ENCODE data around the gene SH3RF1.

Gene SH3RF1

DNA sequence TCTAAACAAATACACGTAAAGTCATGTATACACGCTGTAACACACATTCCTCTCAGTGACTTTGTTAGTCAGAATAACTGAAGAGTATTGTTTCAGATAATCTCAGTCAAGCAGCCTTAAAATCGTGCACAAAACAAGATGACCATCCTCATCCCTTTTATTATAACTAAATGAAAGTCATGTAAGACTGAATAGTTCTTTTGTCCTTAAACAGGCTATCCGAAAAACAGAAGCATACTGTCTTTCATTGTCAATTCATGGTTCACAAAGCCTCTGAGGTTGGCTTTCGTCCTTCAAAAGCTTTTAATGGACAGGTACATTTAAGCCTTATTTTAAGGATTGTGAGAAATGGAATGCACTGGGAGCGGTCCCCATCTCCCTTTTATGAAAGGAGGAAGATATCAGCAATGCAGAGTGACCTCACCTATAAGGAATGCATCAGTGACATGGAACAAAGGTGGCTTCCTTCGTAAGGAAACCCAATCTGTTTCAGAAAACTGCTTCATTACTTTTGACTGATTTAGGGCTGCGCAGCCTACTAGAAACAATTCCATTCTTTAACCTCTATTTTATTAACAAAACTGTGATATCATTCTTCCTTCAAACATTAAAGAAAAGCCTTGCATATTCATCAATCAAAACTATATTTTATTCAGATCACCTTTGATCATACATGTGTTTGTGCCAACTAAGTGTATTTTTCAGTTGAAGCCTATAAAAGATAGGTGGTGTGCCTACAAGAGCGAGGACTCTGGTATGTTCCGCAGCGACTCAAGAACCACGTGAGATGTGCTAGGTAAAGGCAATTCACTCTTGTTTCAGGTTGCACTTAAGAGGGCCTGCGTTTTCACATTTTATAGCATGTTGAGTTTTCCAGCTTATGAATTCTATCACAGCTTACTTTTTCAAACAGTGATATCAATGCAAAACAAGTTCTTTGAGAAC lies 19.2 kb downstream of the SH3RF1 start:
- no peak for DNase-seq (ENCODE audit: low spot score)

DNA sequence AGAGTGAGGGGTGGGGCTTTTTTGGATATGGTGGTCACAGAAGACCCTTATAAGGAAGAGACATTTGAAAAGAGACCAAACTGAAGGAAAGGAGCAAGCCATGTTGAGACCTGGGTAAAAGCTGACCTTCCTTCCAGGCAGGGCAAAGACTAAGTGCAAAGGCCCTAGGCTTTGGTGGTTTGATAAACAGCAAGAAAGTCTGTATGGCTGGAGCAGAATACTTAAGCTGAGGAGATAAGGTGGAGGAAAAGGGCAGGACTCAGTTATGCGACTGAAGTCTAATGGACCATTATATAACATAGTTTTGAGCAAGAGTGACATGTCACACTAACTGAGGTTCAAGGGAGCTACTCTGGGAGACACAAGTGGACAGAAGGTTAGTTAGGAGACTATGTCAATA lies 20.0 kb downstream of the SH3RF1 start:
- no peak for DNase-seq (ENCODE audit: low spot score)

DNA sequence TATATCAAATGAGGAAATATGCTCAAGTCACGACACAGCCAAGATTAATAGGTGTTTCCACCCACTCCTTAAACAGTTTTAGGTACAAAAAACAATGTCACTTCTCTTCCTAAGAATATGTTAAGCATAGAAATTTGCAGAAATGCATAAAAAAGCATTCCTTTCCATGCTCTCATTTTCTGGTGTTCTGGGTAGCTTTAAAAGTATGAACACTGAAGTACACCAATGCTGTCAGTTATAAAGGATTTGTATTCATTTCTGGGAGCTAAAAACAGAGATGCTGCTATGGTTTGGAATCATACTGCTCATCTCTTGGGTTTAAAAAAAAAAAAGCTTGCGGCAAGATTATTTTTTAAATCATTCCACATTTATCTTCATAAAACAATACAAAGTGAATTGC lies 20.8 kb downstream of the SH3RF1 start:
- no peak for DNase-seq (ENCODE audit: low spot score)

DNA sequence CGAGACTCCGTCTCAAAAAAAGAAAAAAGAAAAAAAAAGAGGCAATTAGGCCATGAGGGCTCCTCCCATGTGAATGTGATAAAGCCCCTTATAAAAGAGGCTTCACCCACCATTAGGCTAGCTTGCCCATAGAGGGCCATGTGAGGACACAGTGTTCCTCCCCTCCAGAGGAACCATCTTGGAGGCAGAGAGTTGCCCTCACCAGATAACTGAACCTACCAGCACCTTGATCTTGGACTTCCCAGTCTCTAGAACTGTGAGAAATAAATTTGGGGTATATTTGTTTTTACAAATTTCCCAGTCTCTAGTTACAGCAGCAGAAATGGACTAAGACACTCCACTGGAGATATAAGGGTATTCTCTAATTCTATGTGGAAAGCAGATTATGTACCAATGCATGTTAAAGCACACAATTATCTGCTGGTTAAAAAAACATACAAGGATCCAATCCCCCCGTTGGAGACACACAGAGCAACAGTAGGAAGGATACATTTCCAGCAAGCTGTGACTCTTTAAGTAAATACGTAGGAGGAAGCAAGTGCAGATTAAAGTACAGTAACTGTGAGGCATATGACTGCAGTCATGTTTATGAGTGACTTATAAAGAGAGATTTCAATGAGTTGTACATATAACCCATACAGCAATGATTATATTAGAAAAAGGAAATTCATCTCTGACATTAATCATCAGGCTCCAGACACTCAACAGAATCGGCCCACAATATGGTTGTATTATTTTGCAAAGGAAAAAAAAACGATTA lies 21.4 kb downstream of the SH3RF1 start:
- no peak for DNase-seq (ENCODE audit: low spot score)

DNA sequence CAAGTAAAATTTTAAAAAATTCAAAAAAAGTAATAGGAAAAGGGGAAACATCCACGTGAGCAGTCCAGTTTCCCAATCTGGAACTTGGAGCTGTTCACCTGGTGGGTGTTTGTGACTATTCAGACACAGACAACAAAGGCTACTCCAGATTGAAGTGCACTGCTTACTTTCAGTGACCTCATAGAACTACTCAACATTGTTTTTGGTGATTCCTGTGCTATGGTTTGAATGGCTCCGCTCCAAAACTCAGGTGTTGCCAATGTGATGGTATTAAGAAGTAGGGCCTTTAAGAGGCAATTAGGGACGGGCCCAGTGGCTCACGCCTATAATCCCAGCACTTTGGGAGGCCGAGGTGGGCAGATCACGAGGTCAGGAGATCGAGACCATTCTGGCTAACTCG lies 22.1 kb downstream of the SH3RF1 start:
- DNase-seq (ENCODE audit: low spot score), result no peak

DNA sequence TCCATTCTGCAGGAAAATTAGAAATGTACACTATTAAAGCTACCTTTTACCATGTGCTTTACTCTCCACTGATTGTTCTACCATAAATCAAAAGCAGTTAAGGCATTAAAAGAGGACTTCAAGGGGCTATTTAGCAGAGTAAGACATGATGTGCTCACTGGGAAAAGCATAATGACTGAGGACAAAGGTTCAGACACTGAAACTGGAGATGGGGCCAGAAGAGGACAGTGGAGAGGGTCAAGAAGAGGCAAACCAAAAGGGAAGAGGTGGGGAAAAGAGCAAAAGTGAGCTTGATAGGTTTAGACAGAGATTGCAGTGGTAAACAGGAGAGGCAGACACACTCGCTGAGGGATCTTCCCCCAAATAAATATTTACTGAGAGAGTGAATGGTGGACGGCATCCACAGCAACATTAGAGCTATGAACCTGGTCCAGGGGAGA lies 23.8 kb downstream of the SH3RF1 start:
- DNase-seq (ENCODE audit: low spot score), result no peak

DNA sequence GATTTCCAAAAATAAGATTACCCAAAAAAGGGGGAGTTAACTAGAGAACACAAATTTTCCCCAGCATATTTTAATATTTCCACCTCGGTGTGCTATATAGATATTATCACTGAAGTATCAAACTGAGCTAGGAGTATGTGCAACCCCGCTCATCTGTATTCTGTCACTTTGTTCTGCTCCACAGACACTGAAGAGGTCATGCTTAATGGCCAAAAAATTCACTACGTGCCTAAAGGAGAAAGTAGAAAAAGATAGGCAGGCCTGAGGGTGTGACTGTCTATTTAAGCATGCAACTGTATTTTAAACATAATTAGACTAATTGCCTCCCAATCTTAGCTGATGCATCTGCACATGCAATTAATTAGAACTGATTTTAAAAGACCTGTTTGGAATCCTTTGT lies 24.5 kb downstream of the SH3RF1 start:
- DNase-seq (ENCODE audit: low spot score), result no peak

DNA sequence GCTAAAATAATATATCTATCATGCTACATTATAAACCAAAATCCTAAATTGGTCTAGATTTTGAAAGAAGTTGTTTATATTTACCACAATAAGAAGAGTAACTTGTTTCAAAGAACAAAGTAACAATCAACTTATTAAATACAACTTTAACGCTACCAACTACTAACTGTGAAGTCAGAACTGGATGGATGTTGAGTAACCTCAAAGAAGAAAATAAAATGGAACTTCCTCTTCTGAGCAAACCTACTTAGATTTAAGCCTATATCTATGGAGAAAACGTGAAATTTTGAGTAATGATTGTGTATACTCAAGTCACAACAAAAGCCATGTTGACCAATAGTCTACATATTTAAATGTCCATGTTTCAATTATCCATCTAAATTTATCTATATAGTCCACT lies 25.7 kb downstream of the SH3RF1 start:
- no peak for DNase-seq (ENCODE audit: low spot score)

DNA sequence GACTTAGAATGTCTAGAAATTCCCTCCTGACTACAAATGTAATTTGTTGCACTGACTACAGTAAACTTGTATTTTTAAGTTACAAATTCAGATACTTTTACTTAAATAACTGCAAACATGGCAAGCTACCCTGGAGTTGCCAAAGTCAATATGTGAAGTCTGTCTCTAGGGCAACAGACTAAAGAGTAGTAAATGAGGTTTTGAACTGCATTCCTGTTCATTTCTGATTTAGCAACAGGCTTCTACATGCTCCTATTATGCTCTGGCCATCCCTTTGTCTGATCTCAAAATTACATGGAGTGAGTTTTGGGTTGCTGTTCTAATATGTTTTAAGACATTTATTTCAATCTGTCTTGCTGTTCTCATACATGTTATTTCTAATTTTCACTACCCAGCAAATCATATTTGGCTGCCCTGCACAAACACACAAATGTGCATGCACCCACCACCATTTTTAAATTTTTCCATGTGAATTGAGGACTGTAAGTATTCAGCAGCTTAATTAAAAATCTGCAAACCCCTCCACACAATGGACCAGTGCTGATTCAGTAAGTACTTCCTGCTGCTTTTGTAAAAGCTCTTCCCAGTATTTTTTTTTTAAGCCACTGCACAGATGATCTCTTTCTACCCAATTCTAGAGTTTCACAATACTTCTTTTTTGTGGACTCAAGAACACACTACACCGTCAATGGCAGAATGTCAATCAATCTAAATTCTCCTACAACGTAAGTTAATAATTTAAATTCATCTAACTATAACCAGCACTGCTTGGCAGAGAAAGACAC lies 26.7 kb downstream of the SH3RF1 start:
- no peak for DNase-seq (ENCODE audit: low spot score)

DNA sequence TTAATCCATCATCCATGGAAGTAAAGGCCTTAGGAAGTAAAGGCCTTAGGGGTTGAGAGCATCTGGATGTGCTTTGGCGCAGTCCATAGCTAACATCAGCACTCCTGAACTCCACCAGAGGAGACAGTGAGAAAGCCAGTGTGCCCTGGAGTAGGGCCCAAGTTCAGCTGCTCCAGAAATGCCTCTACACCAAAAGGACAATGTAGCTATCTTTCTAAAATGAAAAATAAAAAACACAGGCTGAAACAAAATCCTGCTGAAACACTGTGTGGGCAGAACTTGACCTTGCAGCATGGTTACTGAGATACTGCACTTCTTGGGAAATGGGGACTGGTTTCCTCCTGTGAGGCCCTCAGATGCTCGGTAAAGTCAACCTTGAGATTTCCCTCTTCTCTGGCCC lies 29.3 kb downstream of the SH3RF1 start:
- no peak for DNase-seq (ENCODE audit: low spot score)

DNA sequence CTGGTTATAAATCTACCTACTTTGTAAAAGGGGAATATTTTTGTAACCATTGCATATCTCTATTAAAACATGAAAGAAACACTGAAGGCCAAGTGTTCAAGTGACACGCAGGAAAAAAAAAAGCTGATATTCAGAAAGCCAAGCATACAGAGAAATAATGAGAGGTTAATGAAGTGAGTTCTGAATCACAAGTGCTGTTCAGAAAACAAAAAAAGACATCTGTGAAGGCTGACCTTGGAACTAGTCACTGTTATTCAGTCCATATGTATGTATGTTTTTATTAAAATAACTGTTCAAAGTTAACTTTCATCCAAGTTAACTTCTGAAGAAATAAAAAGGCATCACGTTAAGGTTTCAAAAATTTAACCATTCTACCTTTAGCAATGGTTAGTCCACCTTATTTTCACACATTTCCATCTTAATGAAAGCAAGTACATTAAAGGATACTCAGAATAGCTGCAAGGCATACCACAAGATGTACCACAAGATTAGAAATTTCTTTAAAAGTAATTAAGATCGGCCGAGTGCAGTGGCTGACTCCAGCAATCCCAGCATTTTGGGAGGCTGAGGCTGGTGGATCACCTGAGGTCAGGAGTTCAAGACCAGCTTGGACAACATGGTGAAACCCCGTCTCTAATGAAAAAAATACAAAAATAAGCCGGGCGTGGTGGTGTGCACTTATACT lies 31.4 kb downstream of the SH3RF1 start:
- no peak for DNase-seq (ENCODE audit: low spot score)

DNA sequence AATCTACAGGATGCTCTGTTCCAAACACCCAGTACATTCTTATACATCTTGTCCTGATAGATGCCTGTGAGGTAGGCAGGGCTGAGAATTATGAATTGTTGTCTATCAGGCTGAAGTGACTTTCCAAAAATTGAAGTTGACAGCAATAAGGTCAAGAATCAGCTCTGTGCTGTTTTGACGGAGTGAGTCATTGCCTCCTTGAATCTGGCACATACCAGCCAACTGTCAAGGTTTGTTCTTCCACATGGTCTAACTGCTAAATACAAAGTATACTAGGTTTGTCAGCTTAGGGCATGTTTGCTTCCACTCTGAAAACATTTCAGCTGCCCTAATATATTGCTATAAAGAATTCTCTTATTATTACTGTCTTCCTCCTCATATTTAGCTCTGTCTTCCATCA lies 32.3 kb downstream of the SH3RF1 start:
- DNase-seq (ENCODE audit: low spot score), result no peak

DNA sequence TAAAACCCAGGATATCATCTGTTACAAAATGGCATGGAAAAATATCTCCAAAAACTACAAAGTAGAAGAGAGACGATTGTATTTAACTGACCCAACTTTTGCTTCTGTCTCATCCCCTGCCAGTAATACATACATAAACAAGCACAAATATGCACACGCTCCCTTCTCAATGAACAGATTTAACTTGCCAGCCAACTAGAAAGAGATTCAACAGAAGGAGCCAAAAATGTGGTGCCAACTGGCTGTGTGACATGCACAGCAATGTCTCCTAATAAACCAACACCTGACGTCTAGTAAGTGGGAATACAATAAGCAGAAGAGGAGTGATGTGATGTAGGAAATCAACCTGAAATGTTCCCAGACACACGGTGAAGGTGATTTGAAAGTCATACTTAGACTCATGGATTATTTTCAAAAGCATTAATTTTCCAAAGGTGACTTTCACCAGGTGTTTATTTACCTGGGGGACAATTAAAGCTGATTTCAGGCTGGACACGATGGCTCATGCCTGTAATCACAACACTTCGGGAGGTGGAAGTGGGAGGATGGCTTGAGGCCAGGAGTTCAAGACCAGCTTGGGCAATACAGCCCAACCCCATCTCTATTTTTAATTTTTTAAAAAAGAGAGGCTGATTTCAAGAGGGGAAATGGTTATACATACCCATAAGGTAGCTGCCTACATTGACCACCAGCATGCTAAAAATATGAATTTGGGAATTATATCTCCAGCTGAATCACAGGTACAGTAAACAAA lies 33.7 kb downstream of the SH3RF1 start:
- DNase-seq (ENCODE audit: low spot score), result no peak

DNA sequence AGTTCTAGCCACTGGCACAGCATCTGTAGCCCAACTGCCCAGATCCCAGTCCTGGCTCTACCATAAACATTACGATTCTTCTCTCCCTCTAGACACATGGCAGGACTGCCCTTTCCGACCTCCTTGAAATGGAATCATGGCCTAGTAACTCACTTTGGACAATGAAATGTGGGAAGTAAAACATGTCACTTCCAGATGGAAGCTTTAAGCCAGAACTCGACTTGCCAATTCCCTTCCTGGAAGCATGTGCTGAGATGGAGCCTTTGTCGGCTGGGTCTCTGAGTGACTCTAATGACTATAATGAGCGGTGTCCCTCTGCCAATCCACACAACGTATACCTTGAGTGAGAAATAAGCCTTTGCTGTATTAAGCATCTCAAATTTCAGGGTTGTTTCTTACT lies 34.7 kb downstream of the SH3RF1 start:
- no peak for DNase-seq (ENCODE audit: low spot score)

DNA sequence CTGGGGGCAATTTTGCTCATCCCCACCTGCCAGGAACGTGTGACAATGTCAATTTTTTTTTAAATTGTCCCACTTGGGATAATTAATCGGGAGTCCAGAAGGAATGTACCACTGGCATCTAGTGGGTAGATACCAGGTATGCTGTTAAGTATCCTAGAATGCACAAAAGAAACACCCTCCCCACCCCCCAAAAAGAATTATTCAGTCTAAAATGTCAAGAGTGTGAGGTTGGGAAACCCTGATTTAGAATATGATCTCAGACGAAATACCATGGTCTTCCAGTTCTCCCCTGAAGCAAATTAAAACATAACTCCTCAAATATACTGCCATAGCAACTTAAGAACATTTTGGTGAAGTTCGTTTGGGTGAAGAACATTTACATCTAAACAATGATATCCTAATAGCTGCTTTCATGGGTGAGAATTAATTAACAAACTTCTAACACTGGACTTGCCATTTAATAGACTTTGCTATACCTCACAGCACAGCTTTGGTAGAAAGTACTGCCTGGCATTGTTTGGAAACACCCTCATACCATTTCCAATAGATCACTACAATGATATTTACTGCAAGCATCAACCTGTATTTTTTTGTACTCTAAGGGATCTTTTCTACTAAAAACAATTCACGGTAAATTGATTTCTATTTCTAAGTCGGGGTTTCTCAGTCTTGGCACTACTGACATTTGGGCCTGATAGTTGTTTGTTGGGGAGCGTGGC lies 36.5 kb downstream of the SH3RF1 start:
- DNase-seq (ENCODE audit: low spot score), result no peak

DNA sequence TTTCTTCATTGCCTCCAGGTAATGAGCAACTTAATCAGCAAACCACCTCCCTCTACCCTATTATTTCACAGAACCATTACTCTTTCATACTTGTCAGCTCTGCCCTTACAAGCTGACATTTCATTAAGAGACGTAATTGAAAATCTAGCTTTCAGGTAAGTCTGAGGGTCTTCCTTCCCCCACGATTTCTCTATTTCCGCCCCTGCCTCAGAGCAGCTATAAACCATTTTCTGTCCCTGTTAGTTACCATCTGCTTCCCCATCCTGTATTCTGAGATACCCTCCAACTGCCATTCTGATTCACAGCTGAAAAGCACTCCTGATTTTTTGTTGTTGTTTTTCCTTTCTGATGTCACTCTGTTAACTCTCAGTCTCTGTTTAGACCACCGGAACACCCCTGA lies 37.1 kb downstream of the SH3RF1 start:
- no peak for DNase-seq (ENCODE audit: low spot score)

DNA sequence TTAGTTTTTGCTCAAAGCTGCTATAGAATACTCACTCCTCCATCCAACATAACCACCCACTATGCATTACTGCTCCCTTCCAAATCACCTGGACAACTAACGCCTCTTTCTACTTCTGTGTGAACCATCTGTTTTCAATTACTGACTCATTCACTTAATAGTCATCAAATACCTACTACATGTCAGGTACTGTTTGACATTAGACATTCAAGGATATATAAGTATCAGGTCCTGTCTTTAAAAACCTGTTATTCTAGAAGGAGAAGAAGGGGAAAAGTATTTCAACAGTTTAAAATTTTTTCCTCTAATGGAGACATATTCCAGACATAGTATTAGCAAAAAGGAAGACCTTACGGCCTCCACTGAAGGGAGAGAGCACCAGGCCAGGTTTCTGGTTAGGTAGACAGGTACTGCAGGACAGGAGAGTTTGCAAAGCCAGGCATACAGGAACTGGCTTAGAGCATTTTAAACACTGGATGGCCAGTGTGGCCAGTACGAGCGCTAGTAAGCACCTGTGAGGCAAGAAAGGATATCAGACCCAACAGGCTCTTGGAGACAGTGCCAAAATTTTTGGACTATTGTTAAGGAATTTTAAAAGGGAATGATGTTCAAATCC lies 39.0 kb downstream of the SH3RF1 start:
- DNase-seq (ENCODE audit: low spot score), result no peak

DNA sequence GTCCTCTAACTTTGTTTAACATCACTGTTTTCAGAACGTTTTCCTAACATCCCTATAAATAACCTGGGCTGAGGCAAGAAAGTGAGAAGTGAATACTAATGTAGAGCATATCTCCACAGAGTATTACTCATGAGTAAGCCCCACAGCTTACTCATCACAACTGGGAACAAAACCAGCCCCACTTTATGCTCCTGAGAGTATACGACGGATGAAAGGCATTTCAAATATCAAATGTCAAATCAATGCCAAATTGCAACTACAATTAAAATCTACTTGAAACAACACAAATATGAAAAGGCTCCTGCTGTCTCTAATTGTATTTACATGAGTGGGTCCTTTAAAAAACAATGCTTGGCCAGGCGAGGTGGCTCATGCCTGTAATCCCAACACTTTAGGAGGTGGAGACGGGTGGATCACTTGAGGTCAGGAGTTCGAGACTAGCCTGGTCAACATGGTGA lies 41.2 kb downstream of the SH3RF1 start:
- DNase-seq (ENCODE audit: low spot score), result no peak

DNA sequence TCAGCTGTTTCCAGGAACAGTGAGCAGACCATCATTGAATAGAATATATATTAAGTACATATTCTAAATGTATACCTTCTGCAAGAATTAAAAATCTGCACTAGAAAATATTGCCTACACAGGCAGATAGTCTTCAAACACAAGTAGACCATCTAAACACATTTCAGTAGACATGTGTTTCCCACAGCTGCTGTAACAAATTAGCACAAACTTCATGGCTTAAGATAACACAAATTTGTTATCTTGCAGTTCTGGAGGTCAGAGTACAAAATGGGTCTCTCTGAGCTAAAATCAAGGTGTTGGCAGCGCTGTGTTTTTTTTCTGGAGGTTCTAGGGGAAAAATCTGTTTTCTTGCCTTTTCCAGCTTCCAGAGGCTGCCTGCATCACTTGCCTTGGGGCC lies 42.7 kb downstream of the SH3RF1 start:
- no peak for DNase-seq (ENCODE audit: low spot score)

DNA sequence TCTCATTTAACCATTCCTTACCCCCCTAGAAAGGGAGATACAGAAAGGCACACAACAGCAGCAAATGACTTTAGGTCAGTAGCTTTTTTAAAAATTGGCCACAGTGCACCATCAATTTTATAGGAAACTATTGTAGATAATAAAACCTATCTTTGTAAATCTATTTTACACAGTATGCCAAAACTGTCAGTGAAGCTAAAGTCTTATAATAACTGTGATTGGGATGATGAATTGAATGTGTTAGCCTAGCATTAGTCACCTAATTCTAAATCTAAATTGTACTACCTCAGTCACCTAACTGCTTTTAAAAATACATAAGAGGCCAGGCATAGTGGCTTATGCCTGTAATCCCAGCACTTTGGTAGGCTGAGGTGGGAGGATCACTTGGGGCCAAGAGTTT lies 44.2 kb downstream of the SH3RF1 start:
- DNase-seq (ENCODE audit: low spot score), result no peak
